Testis (tissue), 2 donors: ENCODE measurements around the gene DNAJC11.

Source experiments
- POLR2A ChIP-seq: fragments of 450-650 bp; IDR thresholded peaks from one replicate; pipeline ENCODE4 v1.6.1; 2017; ENCODE audit warnings: antibody characterized with exemption, mild to moderate bottlenecking, moderate library complexity
- TF ChIP-seq, protein P1 (sequence below), 3 experiments: fragments of 450-650 bp in 2 of 3; fragments of 200-600 bp in 1 of 3; sonication (generic) in 1 of 3; IDR thresholded peaks; one replicate each; pipeline ENCODE4 v1.5.1; 2016 to 2019; ENCODE audit warnings: antibody characterized with exemption in 3 of 3, mild to moderate bottlenecking in 2 of 3, moderate library complexity in 1 of 3

DNA sequence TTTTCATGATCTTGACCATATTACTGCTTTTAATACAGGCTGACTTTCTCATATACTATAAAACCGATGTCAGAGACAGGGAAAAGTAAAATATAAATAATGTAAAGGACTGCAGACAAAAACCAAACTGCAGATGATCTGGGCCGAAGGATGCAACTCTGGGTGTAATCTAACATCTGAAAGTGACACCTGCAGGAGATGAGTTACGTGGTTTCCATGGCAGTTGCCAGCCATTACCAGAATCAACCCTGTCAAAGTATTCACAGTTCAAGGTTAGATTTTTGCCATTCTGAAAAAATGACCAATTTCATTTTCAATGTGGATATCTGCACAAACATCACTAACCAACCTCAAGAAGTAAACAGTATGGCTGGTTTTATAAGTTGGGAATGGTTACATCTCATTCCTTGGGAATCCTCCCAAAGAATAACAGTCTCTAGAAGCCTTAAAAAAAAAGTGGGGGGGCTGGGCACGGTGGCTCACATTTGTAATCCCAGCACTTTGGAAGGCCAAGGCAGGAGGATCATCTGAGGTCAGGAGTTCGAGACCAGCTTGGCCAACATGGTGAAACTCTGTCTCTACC is 27.7 kb downstream of the DNAJC11 start:
- TF ChIP-seq POLR2A, result no peak
- TF ChIP-seq, protein P1, sequence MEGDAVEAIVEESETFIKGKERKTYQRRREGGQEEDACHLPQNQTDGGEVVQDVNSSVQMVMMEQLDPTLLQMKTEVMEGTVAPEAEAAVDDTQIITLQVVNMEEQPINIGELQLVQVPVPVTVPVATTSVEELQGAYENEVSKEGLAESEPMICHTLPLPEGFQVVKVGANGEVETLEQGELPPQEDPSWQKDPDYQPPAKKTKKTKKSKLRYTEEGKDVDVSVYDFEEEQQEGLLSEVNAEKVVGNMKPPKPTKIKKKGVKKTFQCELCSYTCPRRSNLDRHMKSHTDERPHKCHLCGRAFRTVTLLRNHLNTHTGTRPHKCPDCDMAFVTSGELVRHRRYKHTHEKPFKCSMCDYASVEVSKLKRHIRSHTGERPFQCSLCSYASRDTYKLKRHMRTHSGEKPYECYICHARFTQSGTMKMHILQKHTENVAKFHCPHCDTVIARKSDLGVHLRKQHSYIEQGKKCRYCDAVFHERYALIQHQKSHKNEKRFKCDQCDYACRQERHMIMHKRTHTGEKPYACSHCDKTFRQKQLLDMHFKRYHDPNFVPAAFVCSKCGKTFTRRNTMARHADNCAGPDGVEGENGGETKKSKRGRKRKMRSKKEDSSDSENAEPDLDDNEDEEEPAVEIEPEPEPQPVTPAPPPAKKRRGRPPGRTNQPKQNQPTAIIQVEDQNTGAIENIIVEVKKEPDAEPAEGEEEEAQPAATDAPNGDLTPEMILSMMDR (IDR thresholded peaks at IDR 0.05), result no peak
